SU-DHL-6 (cell line): ENCODE results near the gene GOLGA6L1.

Source experiments
- H2AFZ ChIP-seq: fragments of 200-600 bp; sonication (generic); 2 replicates; pipeline ENCODE4 v1.6.1; 2014; ENCODE audit warnings: low read depth, mild to moderate bottlenecking, moderate library complexity, mixed read lengths, antibody characterized with exemption, low read length; ENCODE audit not compliant: severe bottlenecking
- H3F3A ChIP-seq: fragments of 200-600 bp; shearing (Covaris generic); 2 replicates; pipeline ENCODE4 v1.6.0; 2016; ENCODE audit warnings: antibody characterized with exemption, mild to moderate bottlenecking; ENCODE audit not compliant: insufficient read depth
- H3K27ac ChIP-seq: fragments of 200-600 bp; sonication (generic); 2 replicates; pipeline ENCODE4 v1.5.1; 2016; ENCODE audit warnings: low read depth, mild to moderate bottlenecking, low read length, moderate library complexity, mixed read lengths
- H3K27me3 ChIP-seq: fragments of 200-600 bp; sonication (generic), shearing (Covaris generic); 2 replicates; pipeline ENCODE4 v1.6.0; 2014; ENCODE audit warnings: mild to moderate bottlenecking, low read length
- H3K36me3 ChIP-seq: fragments of 200-600 bp; sonication (generic); 2 replicates; pipeline ENCODE4 v1.6.1; 2014; ENCODE audit warnings: mild to moderate bottlenecking, low read length, mixed read lengths
- H3K4me2 ChIP-seq: fragments of 300-600, 200-600 bp; shearing (Covaris generic), sonication (generic); 2 replicates; pipeline ENCODE4 v1.6.0; 2014; ENCODE audit warnings: low read length, low read depth, mild to moderate bottlenecking; ENCODE audit not compliant: poor library complexity, severe bottlenecking
- H3K4me3 ChIP-seq: fragments of 200-600 bp; sonication (generic); 2 replicates; pipeline ENCODE4 v1.5.1; 2014; ENCODE audit warnings: antibody characterized with exemption, low read length, mild to moderate bottlenecking, mixed read lengths; ENCODE audit not compliant: insufficient read depth, poor library complexity, severe bottlenecking
- H3K79me2 ChIP-seq: fragments of 200-600 bp; sonication (generic); 2 replicates; pipeline ENCODE4 v1.6.1; 2014; ENCODE audit warnings: mild to moderate bottlenecking, low read length, moderate library complexity; ENCODE audit not compliant: insufficient read depth
- H3K9ac ChIP-seq: fragments of 200-600 bp; sonication (generic); 2 replicates; pipeline ENCODE4 v1.7.0; 2014; ENCODE audit warnings: mild to moderate bottlenecking, low read length
- H3K9me2 ChIP-seq: fragments of 200-600 bp; sonication (generic); replicated peaks from 2 replicates; pipeline ENCODE4 v1.6.1; 2014; ENCODE audit warnings: low read length; ENCODE audit not compliant: insufficient read depth
- H3K9me3 ChIP-seq: fragments of 200-600 bp; sonication (generic); 2 replicates; pipeline ENCODE4 v1.6.1; 2014; ENCODE audit warnings: low read length, mixed read lengths; ENCODE audit not compliant: insufficient read depth
- H4K20me1 ChIP-seq: fragments of 200-600 bp; sonication (generic); 2 replicates; pipeline ENCODE4 v1.6.1; 2014; ENCODE audit warnings: low read depth, mild to moderate bottlenecking, antibody characterized with exemption, low read length, moderate library complexity, mixed read lengths
- EZH2phosphoT487 ChIP-seq: fragments of 200-600 bp; sonication (generic), shearing (Covaris generic); conservative IDR thresholded peaks from 2 replicates; pipeline ENCODE4 v1.6.1; 2018; ENCODE audit warnings: mild to moderate bottlenecking, antibody characterized with exemption, low read length, moderate library complexity, mixed read lengths
- TF ChIP-seq, protein P1 (sequence below): fragments of 200-600 bp; sonication (generic); IDR thresholded peaks from one replicate; pipeline ENCODE4 v1.5.1; 2017; ENCODE audit warnings: antibody characterized with exemption, mild to moderate bottlenecking, low read length, moderate library complexity; ENCODE audit not compliant: insufficient read depth, poor library complexity, severe bottlenecking

The GOLGA6L1 gene

DNA sequence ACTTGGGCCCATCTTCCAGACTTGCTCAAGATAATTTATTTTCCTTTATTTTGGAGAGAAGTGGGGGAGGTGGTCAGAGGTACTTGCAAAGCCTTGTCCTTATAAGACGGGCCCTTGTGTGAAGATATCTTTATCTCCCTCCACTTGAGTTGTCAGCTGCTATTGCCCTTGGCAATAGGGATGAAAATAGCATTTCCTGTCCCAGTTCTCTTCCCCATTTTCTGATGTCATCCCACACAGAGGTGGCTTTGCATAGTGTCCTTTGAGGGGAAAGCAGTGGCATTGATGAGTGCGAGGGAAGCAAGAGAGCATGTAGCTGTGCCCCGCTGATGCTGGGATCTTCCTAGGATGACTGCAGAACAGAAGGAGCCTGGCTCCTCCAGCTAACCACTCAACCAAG, 55.4 kb downstream of the GOLGA6L1 start:
- no peaks in the 10 kb centered on the region for H3K9me2 ChIP-seq
- H3K4me3 ChIP-seq = no peak overlapping the region
- H3K27me3 ChIP-seq = no peaks in the 10 kb centered on the region
- no peak overlapping the region for H3K4me2 ChIP-seq
- H4K20me1 ChIP-seq = no peaks in the 10 kb centered on the region
- H3K79me2 ChIP-seq = no peaks in the 10 kb centered on the region
- no peak overlapping the region for H3K27ac ChIP-seq
- no peak overlapping the region for H3K9ac ChIP-seq
- no peak overlapping the region for H2AFZ ChIP-seq
- no peaks in the 10 kb centered on the region for H3K36me3 ChIP-seq
- no peak for TF ChIP-seq EZH2phosphoT487
- TF ChIP-seq, protein P1, sequence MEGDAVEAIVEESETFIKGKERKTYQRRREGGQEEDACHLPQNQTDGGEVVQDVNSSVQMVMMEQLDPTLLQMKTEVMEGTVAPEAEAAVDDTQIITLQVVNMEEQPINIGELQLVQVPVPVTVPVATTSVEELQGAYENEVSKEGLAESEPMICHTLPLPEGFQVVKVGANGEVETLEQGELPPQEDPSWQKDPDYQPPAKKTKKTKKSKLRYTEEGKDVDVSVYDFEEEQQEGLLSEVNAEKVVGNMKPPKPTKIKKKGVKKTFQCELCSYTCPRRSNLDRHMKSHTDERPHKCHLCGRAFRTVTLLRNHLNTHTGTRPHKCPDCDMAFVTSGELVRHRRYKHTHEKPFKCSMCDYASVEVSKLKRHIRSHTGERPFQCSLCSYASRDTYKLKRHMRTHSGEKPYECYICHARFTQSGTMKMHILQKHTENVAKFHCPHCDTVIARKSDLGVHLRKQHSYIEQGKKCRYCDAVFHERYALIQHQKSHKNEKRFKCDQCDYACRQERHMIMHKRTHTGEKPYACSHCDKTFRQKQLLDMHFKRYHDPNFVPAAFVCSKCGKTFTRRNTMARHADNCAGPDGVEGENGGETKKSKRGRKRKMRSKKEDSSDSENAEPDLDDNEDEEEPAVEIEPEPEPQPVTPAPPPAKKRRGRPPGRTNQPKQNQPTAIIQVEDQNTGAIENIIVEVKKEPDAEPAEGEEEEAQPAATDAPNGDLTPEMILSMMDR = no peak
- no peaks in the 10 kb centered on the region for H3K9me3 ChIP-seq
- H3F3A ChIP-seq = no peaks in the 10 kb centered on the region

- TF ChIP-seq EZH2phosphoT487 = no peak
- TF ChIP-seq, protein P1 = no peak
- no peak overlapping the region for H3K4me2 ChIP-seq
Observed at GRCh38 chr15:23079766-23080165, 56.9 kb downstream of the GOLGA6L1 start.

More at GRCh38 chr15:23079766-23080165, 56.9 kb downstream of the GOLGA6L1 start:
- Histone ChIP-seq H3K27me3 (no peaks in the 10 kb centered on the region), H3K79me2 (no peaks in the 10 kb centered on the region), H3K27ac (no peak overlapping the region), H3K9me2 (no peaks in the 10 kb centered on the region), H3K4me3 (no peak overlapping the region), H4K20me1 (no peaks in the 10 kb centered on the region), H3K9me3 (no peaks in the 10 kb centered on the region), H2AFZ (no peak overlapping the region), H3K36me3 (no peaks in the 10 kb centered on the region), H3K9ac (no peak overlapping the region), H3F3A (no peaks in the 10 kb centered on the region)
